D721Med (cell line): ENCODE measurements around the gene DNAJC3.
"Not testable (repeated sequence)": the region's sequence is repeated elsewhere in the genome, so short reads cannot be mapped to it uniquely, and the experiment has no call there.

ENCODE experiments used
- DNase-seq: peaks from one replicate; pipeline ENCODE4 v3.0.0; 2011; ENCODE audit warnings: low spot score; ENCODE audit not compliant: insufficient read length
- FAIRE-seq: peaks from 2 replicates; lab custom pipeline; 2011; peaks lifted over from hg19 to GRCh38; lab: Jason Lieb, UNC
- TF ChIP-seq, protein P1 (sequence below): IDR thresholded peaks from 2 replicates; pipeline ENCODE4 v1.5.1; 2012; ENCODE audit warnings: mild to moderate bottlenecking, control low read depth; ENCODE audit not compliant: insufficient read depth; ENCODE audit errors: missing control alignments

Gene DNAJC3

GRCh38 chr13:95647321-95647720 is 29.6 kb upstream of the DNAJC3 start:
- DNase-seq, result no peak
- TF ChIP-seq, protein P1, sequence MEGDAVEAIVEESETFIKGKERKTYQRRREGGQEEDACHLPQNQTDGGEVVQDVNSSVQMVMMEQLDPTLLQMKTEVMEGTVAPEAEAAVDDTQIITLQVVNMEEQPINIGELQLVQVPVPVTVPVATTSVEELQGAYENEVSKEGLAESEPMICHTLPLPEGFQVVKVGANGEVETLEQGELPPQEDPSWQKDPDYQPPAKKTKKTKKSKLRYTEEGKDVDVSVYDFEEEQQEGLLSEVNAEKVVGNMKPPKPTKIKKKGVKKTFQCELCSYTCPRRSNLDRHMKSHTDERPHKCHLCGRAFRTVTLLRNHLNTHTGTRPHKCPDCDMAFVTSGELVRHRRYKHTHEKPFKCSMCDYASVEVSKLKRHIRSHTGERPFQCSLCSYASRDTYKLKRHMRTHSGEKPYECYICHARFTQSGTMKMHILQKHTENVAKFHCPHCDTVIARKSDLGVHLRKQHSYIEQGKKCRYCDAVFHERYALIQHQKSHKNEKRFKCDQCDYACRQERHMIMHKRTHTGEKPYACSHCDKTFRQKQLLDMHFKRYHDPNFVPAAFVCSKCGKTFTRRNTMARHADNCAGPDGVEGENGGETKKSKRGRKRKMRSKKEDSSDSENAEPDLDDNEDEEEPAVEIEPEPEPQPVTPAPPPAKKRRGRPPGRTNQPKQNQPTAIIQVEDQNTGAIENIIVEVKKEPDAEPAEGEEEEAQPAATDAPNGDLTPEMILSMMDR, result no peak
- no peak for FAIRE-seq

DNA sequence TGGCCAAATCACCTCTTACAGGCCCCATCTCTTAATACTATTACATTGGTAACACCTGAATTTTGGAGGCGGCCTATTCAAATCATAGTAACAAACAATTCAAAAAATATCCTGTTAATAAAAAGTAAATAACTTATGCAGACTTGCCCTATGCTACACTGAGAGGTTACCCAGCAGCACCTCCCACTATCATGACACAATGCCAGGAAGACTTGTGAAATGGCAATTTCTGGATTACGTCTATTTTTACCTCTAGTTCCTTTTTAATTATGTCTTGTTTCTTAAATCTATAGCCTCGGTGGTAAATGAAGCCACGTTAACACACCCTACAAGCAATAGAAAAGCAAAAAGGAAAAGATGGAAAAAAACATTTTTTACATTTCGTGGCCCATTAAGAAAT is 26.2 kb upstream of the DNAJC3 start:
- FAIRE-seq (no peak), DNase-seq (no peak)
- TF ChIP-seq, protein P1, result no peak

- no peak for DNase-seq
- FAIRE-seq, result no peak
- TF ChIP-seq, protein P1, result no peak
Measured at GRCh38 chr13:95652244-95652764, 24.6 kb upstream of the DNAJC3 start.

- DNase-seq (no peak), FAIRE-seq (no peak)
- TF ChIP-seq, protein P1, result no peak
Measured at GRCh38 chr13:95652821-95653220, 24.1 kb upstream of the DNAJC3 start.

GRCh38 chr13:95656386-95657015 is 20.4 kb upstream of the DNAJC3 start:
- DNase-seq (no peak), FAIRE-seq (no peak)
- TF ChIP-seq, protein P1, result no peak

GRCh38 chr13:95659500-95659899 is 17.4 kb upstream of the DNAJC3 start:
- DNase-seq, result no peak
- TF ChIP-seq, protein P1, result no peak
- no peak for FAIRE-seq

DNA sequence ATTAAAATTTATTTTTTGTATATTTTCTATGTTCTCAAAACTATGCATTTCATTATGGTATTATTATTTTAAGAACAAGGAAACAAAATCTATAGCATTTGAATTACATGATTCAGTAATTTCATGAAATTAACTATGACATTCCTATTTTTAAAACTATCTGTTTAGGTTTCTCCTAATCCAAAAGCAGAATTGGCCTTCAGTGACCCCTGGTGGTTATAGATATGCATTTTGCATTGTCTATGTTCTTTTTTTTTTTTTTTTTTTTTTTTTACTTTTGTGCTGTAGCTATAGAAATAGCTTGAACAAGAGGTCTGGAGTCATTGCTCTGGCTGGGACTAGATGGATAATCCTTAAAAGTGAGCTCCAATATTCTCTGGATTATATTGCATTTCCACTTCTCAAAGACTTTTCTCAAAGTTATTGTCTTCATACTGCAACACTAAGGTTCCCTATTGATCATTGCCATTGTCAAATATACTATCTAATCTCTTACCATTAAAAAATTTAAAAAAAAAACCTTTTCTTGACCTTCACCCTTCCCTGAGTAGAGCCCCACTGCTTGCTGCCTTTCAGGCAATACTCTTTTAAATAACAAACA is 15.9 kb upstream of the DNAJC3 start:
- TF ChIP-seq, protein P1, result peak; percentile 68
- FAIRE-seq (peak; percentile 71), DNase-seq (no peak)

DNA sequence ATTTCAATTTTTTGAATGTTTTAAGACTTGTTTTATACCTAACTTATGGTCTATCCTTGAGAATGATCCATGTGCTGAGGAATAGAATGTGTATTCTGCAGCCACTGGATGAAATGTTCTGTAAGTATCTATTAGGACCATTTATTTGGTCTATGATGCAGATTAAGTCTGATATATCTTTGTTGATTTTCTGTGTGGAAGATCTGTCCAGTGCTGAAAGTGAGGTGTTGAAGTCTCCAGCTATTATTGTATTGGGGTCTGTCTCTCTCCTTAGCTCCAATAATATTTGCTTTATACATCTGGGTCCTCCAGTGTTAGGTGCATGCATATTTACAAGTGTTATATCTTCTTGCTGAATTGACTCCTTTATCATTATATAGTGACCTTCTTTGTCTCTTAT is 9.7 kb upstream of the DNAJC3 start:
- FAIRE-seq, result not testable (repeated sequence)

More for the DNA sequence above, 9.7 kb upstream of the DNAJC3 start:
- DNase-seq, result not testable (repeated sequence)
